IPS-15b (cell line): ENCODE measurements around the gene SGIP1.

Source experiments
- H3K27me3 ChIP-seq: one replicate; pipeline ENCODE4 v1.6.1; 2013; ENCODE audit warnings: low read length; ENCODE audit not compliant: control insufficient read depth, insufficient read depth
- H3K36me3 ChIP-seq: one replicate; pipeline ENCODE4 v1.6.1; 2013; ENCODE audit warnings: low read length; ENCODE audit not compliant: control insufficient read depth, insufficient read depth
- H3K4me1 ChIP-seq: one replicate; pipeline ENCODE4 v1.6.1; 2013; ENCODE audit warnings: mild to moderate bottlenecking, low read length; ENCODE audit not compliant: control insufficient read depth, insufficient read depth
- H3K4me3 ChIP-seq: one replicate; pipeline ENCODE4 v1.5.1; 2013; ENCODE audit warnings: low read depth, low read length
- H3K9ac ChIP-seq: one replicate; pipeline ENCODE4 v1.6.1; 2013; ENCODE audit warnings: low read depth, mild to moderate bottlenecking, low read length
- H3K9me3 ChIP-seq: one replicate; pipeline ENCODE4 v1.6.1; 2013; ENCODE audit warnings: mild to moderate bottlenecking, low read length; ENCODE audit not compliant: control insufficient read depth, insufficient read depth

The SGIP1 gene

DNA sequence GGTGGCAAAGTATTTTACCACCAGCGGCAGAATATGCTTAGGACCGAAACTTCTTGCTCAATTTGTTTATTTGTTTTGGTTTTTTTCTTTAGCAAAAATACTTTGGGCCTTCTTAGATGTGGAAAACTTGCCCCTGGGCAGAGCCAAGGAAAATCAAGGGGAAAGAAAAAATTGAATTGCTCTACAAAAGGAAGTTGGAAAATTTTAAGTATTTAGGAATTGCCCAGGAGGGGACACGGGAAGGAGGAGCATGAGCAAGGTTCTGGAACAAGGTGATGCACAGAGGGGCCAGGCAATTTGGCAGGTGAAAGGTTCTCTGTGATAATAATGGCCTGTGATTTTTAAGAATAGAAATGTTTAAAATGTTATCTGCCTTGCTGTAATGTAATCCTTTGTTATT lies 28.6 kb downstream of the SGIP1 start:
- Histone ChIP-seq H3K4me1 (no peaks in the 10 kb centered on the region), H3K9me3 (no peaks in the 10 kb centered on the region), H3K9ac (no peak overlapping the region), H3K36me3 (no peaks in the 10 kb centered on the region), H3K27me3 (no peaks in the 10 kb centered on the region), H3K4me3 (no peak overlapping the region)

DNA sequence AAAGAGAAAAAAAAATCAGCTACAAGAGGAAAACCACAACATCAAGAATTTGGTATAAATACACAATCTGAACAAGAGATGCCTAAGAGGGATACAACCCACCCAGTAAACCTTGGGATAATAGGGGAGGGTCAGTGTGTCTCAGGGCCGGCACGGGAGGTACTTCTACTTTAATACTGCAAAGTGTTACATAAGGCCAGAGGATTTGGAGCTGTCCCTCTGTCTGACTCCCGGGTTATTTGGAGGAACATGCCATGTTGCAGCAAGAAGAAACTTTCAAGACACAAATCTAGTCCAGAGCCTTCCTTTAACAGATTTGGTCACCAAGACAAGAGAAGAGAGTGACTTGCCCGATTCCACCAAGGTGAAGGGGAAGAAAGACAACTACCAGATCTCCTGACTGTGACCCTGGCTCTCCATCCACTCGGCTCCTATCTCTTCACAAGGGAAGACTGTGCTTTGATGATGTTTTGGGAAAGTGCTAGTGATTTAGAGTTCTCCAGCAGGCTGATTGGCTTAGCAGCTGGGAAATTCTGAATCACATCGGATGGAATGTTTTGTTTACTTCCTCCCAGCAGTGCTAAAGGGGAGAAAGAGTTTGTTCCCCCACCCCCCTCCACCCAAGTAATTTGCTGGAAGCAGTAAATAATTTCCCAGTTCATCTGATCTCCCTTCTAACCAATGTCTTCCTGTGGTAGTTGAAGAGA lies 29.3 kb downstream of the SGIP1 start:
- Histone ChIP-seq H3K9me3 (no peaks in the 10 kb centered on the region), H3K27me3 (no peaks in the 10 kb centered on the region), H3K9ac (no peak overlapping the region), H3K4me1 (no peaks in the 10 kb centered on the region), H3K36me3 (no peaks in the 10 kb centered on the region), H3K4me3 (no peak overlapping the region)

DNA sequence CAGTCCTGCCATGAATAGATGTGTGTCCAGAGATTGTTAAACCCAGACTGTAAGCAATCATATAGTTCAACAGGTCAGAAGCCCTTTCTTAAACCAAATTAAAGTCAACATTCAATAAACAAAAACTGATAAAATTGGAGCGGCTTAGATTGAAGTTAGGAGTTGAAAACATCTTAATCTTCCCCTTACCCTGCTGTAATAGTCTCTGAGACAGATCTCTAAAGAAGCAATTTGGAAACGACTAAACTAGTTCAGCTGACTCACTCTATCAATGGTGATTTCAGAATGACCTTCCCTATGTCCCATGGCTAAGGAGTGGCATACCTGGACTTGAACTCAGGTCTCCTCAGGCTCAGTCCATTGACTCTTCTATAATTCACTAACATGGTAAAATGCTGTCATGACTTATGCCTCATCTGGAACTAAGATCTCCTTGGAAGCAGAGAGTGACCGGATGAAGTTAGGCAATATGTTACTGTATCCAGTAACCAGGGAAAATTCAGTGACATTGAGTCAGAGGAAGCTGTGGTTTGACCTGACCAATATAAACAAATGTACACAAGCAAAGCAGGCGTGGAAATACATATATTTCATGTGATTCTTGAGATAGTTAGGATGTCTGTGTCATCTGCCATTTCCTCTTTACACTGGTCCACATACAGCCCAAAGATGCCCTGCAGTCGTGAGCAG lies 30.1 kb downstream of the SGIP1 start:
- no peaks in the 10 kb centered on the region for H3K4me1 ChIP-seq
- H3K4me3 ChIP-seq, result no peak overlapping the region

DNA sequence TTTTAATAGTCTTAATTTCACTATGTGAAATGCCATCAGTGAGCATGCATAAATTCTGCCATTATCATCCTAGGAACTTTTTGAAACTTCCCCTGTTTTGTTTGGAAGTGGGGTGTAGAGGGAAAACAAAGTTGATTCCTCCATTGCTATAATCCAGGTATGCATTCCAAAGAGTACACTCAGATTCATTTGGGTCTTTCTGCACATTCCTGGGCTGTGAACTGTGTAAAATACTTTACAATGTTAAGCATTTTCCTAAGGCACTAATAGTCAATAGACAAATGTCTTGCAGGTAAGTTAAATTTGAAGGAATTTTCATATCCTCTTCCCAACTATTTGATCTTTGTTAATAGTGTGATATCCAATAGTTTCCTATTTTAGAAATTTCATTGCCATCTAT lies 36.2 kb downstream of the SGIP1 start:
- H3K4me3 ChIP-seq, result no peak overlapping the region
- H3K27me3 ChIP-seq, result no peaks in the 10 kb centered on the region
- H3K36me3 ChIP-seq, result no peaks in the 10 kb centered on the region

More for the DNA sequence above, 30.1 kb downstream of the SGIP1 start:
- Histone ChIP-seq H3K36me3 (no peaks in the 10 kb centered on the region), H3K27me3 (no peaks in the 10 kb centered on the region), H3K9ac (no peak overlapping the region), H3K9me3 (no peaks in the 10 kb centered on the region)

DNA sequence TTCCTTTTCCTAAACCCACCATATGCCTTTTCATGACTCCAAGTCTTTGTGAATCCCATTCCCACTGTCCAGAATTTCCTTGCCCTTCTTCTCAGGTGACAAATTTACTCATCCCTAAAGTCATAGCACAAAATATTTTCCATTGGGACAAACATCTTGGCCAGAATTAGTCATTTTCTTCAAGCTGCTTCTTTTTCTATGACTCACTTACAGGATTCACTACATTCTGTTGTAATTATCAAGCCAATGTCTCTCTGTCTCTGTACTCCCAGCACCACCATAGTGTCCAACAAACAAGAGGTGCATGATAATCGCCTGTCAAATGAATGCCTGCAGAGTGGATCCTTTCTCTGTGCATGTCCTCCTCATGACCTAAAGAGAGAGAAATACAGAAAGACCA lies 37.8 kb downstream of the SGIP1 start:
- no peak overlapping the region for H3K4me3 ChIP-seq
- H3K9ac ChIP-seq, result no peak overlapping the region
- H3K4me1 ChIP-seq, result no peaks in the 10 kb centered on the region
- no peaks in the 10 kb centered on the region for H3K36me3 ChIP-seq
- no peaks in the 10 kb centered on the region for H3K9me3 ChIP-seq
- no peaks in the 10 kb centered on the region for H3K27me3 ChIP-seq

More for the DNA sequence above, 36.2 kb downstream of the SGIP1 start:
- Histone ChIP-seq H3K9me3 (no peaks in the 10 kb centered on the region), H3K9ac (no peak overlapping the region), H3K4me1 (no peaks in the 10 kb centered on the region)

DNA sequence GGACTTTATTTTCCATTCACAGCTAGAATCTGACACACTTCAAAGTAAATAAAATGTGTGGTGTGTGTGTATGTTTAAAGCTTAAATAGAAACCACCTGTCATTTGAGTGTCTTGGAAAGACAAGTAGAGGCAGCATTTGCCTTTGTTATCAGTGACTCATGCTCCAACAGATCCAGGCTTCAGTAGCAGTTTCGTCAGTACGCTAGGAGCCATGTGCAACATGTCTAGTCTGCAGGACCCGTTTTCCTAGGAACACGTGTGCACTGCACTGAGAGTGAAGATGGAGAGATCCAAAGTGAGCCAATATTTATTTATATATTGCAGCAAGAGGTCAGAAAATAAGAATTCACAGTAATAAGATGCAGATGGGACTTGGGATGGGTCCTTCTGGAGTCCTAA lies 41.8 kb downstream of the SGIP1 start:
- Histone ChIP-seq H3K4me1 (no peaks in the 10 kb centered on the region), H3K27me3 (no peaks in the 10 kb centered on the region), H3K9ac (no peak overlapping the region), H3K36me3 (no peaks in the 10 kb centered on the region), H3K4me3 (no peak overlapping the region), H3K9me3 (no peaks in the 10 kb centered on the region)

DNA sequence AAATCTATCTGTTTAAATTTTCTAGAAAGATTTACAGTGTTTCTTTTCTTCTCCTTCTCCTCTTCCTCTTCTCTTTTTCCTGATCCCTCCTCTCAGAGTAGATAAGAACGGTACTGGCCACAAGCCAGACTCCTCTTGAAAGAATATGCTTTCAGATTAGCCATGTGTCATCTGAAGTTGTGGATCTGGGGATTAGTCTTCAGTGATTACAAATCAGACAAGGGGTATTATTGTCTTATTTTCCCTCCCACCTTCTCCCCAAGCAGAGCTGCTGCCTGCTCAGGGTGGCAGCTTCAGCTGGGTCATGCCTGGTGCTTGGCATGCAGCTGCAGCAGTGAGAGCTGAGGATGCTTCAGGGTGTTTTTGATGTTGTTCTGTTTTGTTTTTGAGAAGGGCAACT lies 42.7 kb downstream of the SGIP1 start:
- no peaks in the 10 kb centered on the region for H3K27me3 ChIP-seq
- no peaks in the 10 kb centered on the region for H3K36me3 ChIP-seq
- H3K4me3 ChIP-seq, result no peak overlapping the region
- H3K9me3 ChIP-seq, result no peaks in the 10 kb centered on the region
- H3K9ac ChIP-seq, result no peak overlapping the region
- no peaks in the 10 kb centered on the region for H3K4me1 ChIP-seq

DNA sequence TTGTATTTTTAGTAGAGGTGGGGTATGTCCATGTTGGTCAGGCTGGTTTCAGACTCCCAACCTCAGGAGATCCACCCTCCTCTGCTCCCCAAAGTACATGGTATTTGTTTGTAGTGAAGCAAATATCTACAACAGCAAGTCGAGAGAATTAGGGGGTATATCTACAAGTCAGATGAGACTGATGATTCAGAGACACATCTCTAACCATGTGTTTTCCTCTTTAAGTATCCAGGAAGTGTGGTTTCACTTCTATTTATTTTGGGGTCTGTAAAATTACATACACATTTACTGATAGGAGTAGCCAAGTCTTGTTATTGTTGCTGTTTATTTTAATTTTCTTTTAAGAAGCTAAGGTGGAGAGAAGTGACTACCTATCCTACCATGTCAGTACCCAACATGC lies 44.9 kb downstream of the SGIP1 start:
- Histone ChIP-seq H3K36me3 (no peaks in the 10 kb centered on the region), H3K27me3 (no peaks in the 10 kb centered on the region), H3K4me3 (no peak overlapping the region), H3K9ac (no peak overlapping the region), H3K9me3 (no peaks in the 10 kb centered on the region), H3K4me1 (no peaks in the 10 kb centered on the region)

DNA sequence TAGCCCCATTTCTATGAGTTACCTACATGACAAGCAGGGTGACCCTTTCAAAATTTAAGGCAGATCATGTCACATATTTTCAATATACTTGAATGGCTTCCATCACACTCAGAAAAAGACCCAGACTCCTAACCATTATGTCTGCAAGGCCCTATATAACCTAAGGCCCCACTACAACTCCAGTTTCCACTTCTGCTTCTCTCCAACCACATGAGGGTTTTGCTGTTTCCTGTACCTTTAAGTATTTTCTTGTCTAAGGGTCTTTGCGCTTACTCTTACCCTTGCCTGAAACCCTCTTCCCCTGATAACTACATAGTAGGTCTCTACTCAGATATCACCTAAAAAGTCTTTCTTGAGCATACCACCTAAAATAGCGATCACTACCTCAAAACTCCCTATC lies 46.1 kb downstream of the SGIP1 start:
- Histone ChIP-seq H3K9me3 (no peaks in the 10 kb centered on the region), H3K9ac (no peak overlapping the region), H3K4me3 (no peak overlapping the region), H3K36me3 (no peaks in the 10 kb centered on the region), H3K27me3 (no peaks in the 10 kb centered on the region), H3K4me1 (no peaks in the 10 kb centered on the region)

DNA sequence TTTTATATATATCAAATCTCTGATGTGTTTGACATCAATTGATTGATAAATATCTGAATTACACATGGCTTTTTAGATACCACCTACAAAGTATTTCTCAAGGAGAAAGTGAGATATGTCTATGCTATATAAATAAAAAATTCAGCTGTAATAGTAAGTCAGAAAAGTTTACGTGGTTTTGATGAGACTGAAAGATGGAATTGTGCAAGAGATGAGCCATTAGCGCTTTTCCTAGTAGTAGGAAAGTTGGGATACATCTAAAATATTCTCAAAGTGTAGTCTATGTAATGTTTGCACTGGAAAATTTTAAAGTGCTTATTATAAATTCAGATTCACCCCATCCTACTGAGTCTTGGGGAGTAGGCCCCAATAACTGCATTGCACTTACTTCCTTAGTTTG lies 49.1 kb downstream of the SGIP1 start:
- Histone ChIP-seq H3K4me3 (no peak overlapping the region), H3K4me1 (no peaks in the 10 kb centered on the region), H3K9ac (no peak overlapping the region), H3K27me3 (no peaks in the 10 kb centered on the region), H3K36me3 (no peaks in the 10 kb centered on the region), H3K9me3 (no peaks in the 10 kb centered on the region)

DNA sequence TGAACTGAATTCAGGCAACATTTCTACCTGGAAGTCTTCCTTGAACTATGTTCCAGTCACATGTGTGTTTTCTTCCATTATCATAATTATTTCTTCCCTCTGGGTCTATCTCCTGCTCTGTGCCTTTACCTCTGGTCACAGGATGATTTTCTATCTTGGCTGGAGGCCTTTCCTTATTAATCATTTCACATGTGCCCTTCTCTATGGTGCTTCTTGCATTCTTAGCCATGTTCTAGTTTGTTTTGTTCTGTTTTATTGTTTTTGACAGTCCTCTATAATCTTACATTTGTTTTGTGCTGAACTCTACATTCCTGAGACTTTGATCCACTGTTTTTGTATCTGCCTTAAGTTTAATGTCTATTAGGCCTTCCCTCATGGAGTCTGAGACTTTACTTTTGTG lies 51.0 kb downstream of the SGIP1 start:
- no peak overlapping the region for H3K4me3 ChIP-seq
- no peaks in the 10 kb centered on the region for H3K4me1 ChIP-seq
- H3K36me3 ChIP-seq, result no peaks in the 10 kb centered on the region
- no peak overlapping the region for H3K9ac ChIP-seq
- H3K9me3 ChIP-seq, result no peaks in the 10 kb centered on the region
- H3K27me3 ChIP-seq, result no peaks in the 10 kb centered on the region

DNA sequence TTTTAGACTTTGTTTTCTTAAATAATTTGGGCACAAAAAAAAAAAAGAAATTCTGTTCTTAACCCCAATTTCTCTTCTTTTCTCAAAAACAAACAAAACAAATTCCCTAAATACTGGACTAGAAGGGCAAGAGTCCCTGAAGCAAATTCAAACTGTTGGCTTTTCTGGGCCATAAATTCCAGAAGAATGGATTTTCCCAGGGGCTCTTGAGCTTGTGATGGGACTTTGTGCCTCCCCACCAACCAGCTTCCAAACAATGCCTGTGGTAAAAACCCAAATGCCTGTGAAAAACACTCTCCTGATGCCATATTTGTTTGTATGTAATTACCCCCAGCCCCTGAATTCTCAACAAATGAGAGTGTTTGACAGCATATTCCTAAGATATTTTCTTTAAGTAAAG lies 55.4 kb downstream of the SGIP1 start:
- Histone ChIP-seq H3K9ac (no peak overlapping the region), H3K27me3 (no peaks in the 10 kb centered on the region), H3K36me3 (no peaks in the 10 kb centered on the region)

More for the DNA sequence above, 55.4 kb downstream of the SGIP1 start:
- Histone ChIP-seq H3K9me3 (no peaks in the 10 kb centered on the region), H3K4me1 (no peaks in the 10 kb centered on the region), H3K4me3 (no peak overlapping the region)
